ENCODE data around the gene IL1RAPL2.

The IL1RAPL2 gene

GRCh38 chrX:105471597-105471996 lies 905.6 kb downstream of the IL1RAPL2 start:
- TF ChIP-seq, protein P1, sequence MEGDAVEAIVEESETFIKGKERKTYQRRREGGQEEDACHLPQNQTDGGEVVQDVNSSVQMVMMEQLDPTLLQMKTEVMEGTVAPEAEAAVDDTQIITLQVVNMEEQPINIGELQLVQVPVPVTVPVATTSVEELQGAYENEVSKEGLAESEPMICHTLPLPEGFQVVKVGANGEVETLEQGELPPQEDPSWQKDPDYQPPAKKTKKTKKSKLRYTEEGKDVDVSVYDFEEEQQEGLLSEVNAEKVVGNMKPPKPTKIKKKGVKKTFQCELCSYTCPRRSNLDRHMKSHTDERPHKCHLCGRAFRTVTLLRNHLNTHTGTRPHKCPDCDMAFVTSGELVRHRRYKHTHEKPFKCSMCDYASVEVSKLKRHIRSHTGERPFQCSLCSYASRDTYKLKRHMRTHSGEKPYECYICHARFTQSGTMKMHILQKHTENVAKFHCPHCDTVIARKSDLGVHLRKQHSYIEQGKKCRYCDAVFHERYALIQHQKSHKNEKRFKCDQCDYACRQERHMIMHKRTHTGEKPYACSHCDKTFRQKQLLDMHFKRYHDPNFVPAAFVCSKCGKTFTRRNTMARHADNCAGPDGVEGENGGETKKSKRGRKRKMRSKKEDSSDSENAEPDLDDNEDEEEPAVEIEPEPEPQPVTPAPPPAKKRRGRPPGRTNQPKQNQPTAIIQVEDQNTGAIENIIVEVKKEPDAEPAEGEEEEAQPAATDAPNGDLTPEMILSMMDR (IDR thresholded peaks at IDR 0.05; ENCODE audit: low read depth, low read length) = no peak
- TF ChIP-seq, protein P2, sequence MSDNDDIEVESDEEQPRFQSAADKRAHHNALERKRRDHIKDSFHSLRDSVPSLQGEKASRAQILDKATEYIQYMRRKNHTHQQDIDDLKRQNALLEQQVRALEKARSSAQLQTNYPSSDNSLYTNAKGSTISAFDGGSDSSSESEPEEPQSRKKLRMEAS (IDR thresholded peaks at IDR 0.05; ENCODE audit: low read depth, low read length) = no peak
- TF ChIP-seq MYC (IDR thresholded peaks at IDR 0.05; ENCODE audit: low read depth, low read length) (no peak), POLR2A (IDR thresholded peaks at IDR 0.05; ENCODE audit: extremely low read depth, insufficient read length) (no peak)

DNA sequence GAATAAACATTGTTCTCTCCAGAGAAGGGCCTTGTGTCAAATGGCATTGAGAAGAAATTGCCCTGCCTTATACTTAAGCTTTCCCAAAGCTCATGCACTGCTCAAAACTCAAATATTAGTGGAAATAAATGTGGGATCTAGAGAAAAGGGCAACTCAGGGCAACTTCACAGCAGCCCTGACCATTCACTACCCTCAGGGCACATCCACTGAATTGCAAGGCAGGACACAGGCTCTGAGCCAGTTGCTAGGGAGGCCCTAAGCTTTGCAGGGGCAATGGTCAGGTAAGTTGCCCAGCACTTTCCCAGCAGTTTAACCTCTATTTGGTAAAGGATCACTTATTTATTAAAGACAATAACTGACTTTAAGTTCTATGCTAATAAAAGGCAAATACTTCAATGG lies 909.8 kb downstream of the IL1RAPL2 start:
- TF ChIP-seq POLR2A (IDR thresholded peaks at IDR 0.05; ENCODE audit: extremely low read depth, insufficient read length) (no peak), MYC (IDR thresholded peaks at IDR 0.05; ENCODE audit: low read depth, low read length) (no peak)
- TF ChIP-seq, protein P1 (IDR thresholded peaks at IDR 0.05; ENCODE audit: low read depth, low read length) = no peak
- TF ChIP-seq, protein P2 (IDR thresholded peaks at IDR 0.05; ENCODE audit: low read depth, low read length) = no peak
- DNase-seq (ENCODE audit: low read depth) = no peak
- H3K4me3 ChIP-seq (ENCODE audit: low read depth, low read length) = no peak overlapping the region

More at GRCh38 chrX:105471597-105471996, 905.6 kb downstream of the IL1RAPL2 start:
- DNase-seq (ENCODE audit: low read depth) = no peak
- no peak overlapping the region for H3K4me3 ChIP-seq (ENCODE audit: low read depth, low read length)

DNA sequence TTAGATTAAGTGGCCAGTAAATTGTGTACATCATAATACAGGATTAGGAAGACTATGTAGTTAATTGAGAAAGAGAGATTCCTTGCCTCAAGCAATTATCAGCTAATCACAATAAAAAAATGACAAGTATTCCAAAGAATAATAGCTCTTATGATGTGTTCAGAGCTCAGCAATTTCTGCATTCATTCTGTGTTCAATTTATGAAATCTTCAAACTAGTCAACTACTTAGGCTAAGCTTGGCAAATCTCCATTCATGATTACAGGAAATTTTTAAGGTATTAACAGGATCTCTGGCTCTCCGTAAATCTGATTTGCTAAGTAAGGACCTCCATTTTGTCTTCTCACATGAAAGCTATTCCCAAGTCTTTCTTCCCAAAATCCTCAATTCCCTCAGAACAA lies 911.4 kb downstream of the IL1RAPL2 start:
- no peak overlapping the region for H3K4me3 ChIP-seq (ENCODE audit: low read depth, low read length)
- DNase-seq (ENCODE audit: low read depth) = no peak
- no peak for TF ChIP-seq MYC (IDR thresholded peaks at IDR 0.05; ENCODE audit: low read depth, low read length)

GRCh38 chrX:105480646-105481310 lies 914.8 kb downstream of the IL1RAPL2 start:
- no peak for DNase-seq (ENCODE audit: low read depth)
- TF ChIP-seq, protein P1 (IDR thresholded peaks at IDR 0.05; ENCODE audit: low read depth, low read length) = no peak
- TF ChIP-seq, protein P2 (IDR thresholded peaks at IDR 0.05; ENCODE audit: low read depth, low read length) = no peak
- TF ChIP-seq MYC (IDR thresholded peaks at IDR 0.05; ENCODE audit: low read depth, low read length) (no peak), POLR2A (IDR thresholded peaks at IDR 0.05; ENCODE audit: extremely low read depth, insufficient read length) (no peak)
- H3K4me3 ChIP-seq (ENCODE audit: low read depth, low read length) = no peak overlapping the region

- H3K4me3 ChIP-seq (ENCODE audit: low read depth, low read length) = no peak overlapping the region
- no peak for DNase-seq (ENCODE audit: low read depth)
- no peak for TF ChIP-seq POLR2A (IDR thresholded peaks at IDR 0.05; ENCODE audit: extremely low read depth, insufficient read length)
- TF ChIP-seq, protein P2 (IDR thresholded peaks at IDR 0.05; ENCODE audit: low read depth, low read length) = no peak
- TF ChIP-seq, protein P1 (IDR thresholded peaks at IDR 0.05; ENCODE audit: low read depth, low read length) = no peak
- no peak for TF ChIP-seq MYC (IDR thresholded peaks at IDR 0.05; ENCODE audit: low read depth, low read length)
Observed at GRCh38 chrX:105483011-105483410, 917.0 kb downstream of the IL1RAPL2 start.

DNA sequence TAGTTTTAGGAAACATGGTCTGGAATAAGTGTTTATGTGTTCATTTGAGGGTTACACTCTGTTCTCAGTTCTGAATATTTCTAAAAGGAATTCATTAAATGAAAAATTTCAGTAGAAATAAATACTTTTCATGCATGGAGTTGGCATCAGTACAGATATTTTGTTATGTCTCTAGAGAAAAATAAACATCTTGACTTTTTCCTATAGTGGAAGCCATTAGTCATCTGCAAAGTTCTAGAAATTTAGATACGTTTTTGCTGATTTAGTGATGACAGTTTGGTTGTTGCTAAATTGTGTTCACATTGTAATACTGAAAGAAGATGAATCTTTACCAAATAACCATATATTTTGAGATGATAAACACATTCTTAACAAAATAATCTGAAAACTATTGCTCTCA lies 922.7 kb downstream of the IL1RAPL2 start:
- DNase-seq (ENCODE audit: low read depth) = no peak
- no peak overlapping the region for H3K4me3 ChIP-seq (ENCODE audit: low read depth, low read length)
- no peak for TF ChIP-seq MYC (IDR thresholded peaks at IDR 0.05; ENCODE audit: low read depth, low read length)
- TF ChIP-seq, protein P2 (IDR thresholded peaks at IDR 0.05; ENCODE audit: low read depth, low read length) = no peak
- TF ChIP-seq, protein P1 (IDR thresholded peaks at IDR 0.05; ENCODE audit: low read depth, low read length) = no peak
- no peak for TF ChIP-seq POLR2A (IDR thresholded peaks at IDR 0.05; ENCODE audit: extremely low read depth, insufficient read length)

Measured in NB4 (cell line).